GM10248 (cell line): ENCODE data around the gene NKAIN2.

Experiments used
- CTCF ChIA-PET: fragments of 300-600 bp; sonication (Branson Sonifier 250); formaldehyde crosslinking; extraction: SDS; loops from one replicate; lab custom pipeline; 2021; ENCODE audit warnings: antibody characterized with exemption; lab: Yijun Ruan, JAX
- POLR2A ChIA-PET: fragments of 350-650 bp; sonication (Branson Sonifier 250); formaldehyde crosslinking; extraction: SDS; loops from one replicate; lab custom pipeline; 2020; ENCODE audit warnings: antibody characterized with exemption; lab: Yijun Ruan, JAX
- DNase-seq: peaks from one replicate; pipeline ENCODE4 v3.0.0; 2012; ENCODE audit errors: extremely low spot score
- TF ChIP-seq, protein P1 (sequence below): IDR thresholded peaks from 2 replicates; pipeline ENCODE4 v1.5.1; 2012; ENCODE audit warnings: mild to moderate bottlenecking, low read depth; ENCODE audit errors: extremely low read depth, missing control alignments, control extremely low read depth

Gene NKAIN2

DNA sequence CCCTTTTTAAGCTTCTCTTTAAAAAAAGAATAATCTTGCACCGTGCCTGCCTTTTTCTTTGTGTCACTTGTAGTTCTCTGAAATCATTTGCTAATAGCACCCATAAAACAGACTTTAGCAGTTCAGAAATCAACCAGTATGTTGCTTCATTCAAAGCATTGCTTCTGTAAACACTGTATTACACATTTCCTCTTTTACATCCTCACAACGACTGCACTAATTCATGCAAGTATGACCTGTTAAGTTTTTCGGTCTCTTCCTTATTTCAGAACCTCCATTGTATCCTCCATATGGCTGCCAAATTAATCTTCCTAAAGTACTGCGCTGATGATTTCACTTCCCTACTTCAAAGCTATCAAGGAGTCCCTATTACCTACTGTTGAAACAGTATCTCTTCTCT, 1015.7 kb downstream of the NKAIN2 start:
- ChIA-PET CTCF (no interaction called here), POLR2A (no interaction called here)
- TF ChIP-seq, protein P1, sequence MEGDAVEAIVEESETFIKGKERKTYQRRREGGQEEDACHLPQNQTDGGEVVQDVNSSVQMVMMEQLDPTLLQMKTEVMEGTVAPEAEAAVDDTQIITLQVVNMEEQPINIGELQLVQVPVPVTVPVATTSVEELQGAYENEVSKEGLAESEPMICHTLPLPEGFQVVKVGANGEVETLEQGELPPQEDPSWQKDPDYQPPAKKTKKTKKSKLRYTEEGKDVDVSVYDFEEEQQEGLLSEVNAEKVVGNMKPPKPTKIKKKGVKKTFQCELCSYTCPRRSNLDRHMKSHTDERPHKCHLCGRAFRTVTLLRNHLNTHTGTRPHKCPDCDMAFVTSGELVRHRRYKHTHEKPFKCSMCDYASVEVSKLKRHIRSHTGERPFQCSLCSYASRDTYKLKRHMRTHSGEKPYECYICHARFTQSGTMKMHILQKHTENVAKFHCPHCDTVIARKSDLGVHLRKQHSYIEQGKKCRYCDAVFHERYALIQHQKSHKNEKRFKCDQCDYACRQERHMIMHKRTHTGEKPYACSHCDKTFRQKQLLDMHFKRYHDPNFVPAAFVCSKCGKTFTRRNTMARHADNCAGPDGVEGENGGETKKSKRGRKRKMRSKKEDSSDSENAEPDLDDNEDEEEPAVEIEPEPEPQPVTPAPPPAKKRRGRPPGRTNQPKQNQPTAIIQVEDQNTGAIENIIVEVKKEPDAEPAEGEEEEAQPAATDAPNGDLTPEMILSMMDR = no peak
- no peak for DNase-seq

DNA sequence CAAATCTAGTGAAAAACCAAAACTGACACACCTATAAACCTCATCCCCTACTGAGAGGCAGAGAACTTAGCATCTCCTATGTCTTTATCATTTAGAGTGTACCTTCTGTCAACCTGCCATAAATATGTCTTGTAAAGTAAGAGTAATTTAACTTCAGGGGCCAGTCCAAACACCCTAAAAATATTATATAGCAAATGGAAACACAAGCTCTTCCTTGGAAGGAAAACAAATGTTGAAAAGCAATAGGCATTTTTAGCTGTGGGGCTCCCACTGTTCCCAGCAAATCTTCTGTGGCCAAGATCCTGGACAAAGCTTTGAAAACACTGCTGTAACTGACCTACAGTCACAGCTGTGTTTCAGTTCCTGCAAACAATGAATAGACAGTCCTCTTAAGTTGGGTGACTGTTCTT, 1018.5 kb downstream of the NKAIN2 start:
- ChIA-PET POLR2A (no interaction called here), CTCF (no interaction called here)
- TF ChIP-seq, protein P1 = no peak
- no peak for DNase-seq

DNA sequence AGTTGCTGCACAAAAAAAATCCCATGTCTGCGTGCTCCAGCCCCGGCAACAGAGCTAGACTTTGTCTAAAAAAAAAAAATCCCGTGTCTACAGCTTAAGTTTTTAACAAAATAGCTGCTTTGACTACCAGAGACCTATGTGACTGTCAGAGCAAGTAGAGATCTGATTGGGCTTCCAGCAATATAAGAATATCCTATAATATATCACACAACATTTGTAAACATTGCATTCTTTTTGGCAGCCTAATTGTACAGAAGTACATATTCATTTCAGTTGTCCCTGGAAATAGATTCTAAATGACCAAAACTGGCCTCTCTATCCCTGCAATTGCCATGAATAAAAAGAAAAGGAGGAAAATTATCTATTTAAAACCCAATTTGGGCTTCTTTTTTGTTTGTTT, 1019.1 kb downstream of the NKAIN2 start:
- TF ChIP-seq, protein P1 = no peak
- DNase-seq = no peak
- POLR2A ChIA-PET = no interaction called here
- CTCF ChIA-PET = no interaction called here

DNA sequence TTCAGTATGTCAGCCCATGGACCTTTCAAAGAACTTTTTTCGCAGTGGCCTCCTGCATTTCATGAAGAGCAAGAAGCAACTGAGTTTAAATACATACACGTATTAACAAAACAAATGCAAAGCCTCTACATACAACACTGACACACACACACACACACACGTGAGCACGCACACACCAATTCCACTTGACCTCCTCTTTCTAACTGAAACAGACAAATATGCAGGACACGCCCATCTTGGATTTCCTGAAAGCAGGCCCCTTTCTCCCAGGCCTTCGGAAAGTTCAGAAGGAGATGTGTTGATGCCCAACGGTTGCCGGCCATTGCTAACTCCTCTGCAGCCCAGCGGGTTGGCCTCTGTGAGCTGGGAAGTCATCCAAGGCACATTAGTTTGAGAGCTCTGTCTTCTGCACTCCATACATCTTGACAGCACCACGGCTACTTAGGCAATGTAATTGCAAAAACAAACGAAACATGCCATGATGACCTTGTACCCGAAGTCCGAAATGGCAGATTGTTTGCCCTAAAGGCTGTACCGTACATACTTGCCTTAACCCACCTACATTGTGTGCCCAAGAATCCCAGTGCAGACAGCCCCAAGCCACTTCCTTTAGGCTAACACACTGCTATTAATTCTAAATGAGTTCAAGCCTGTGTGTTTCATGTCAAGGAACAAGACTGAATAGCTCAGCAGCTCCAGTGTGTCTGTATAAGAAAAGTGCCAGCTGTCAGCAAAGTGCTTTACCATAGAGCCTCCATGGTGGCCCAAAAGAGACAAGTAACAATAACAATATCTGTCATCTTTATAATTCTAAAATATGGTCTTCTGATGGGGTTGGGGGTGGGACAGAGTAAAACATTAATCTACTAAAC, 1019.8 kb downstream of the NKAIN2 start:
- no peak for DNase-seq
- ChIA-PET CTCF (no interaction called here), POLR2A (no interaction called here)
- TF ChIP-seq, protein P1 = no peak

DNA sequence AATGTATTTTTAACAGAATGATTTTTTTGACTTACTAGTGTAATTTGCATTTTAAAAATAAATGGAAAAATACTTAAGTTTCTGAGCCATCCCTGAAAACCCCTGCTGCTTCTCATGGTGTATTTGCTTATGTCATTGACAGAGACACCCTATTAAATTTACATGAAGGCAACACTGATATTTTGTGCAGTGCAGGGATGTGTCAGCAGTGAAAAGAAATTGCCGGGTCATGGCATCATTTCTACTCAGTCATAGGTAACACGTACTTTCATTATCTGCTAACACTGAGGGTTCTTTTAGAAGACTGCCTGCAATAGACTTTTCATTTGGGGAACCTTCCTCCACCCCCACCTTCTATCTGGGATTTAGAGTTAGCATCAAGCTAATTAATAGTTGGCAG, 1021.9 kb downstream of the NKAIN2 start:
- TF ChIP-seq, protein P1 = no peak
- CTCF ChIA-PET = interaction anchor here (1.5 kb wide), 1 partner anchor 10 kb away, joined by 3 read pairs; no protein-coding TSS in a partner anchor
- DNase-seq = no peak

DNA sequence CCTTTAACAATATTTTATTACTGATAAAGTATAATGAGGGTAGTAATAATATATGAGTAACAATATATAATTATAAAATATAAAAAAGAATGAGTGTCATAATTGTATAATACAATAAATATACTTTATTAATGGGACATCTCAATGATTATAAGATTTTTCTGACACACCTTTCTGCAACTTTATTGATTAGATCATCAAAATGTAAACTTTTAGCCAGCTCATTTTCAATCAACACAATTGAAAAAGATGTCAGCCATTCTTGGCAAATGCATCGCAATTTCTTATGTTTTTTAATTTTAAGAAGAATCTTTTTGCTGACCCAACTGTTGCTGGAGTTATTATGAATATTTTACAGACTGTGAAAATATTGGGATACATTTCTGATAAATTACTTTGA, 1026.2 kb downstream of the NKAIN2 start:
- DNase-seq = no peak
- ChIA-PET CTCF (no interaction called here), POLR2A (no interaction called here)
- TF ChIP-seq, protein P1 = no peak

More for the DNA sequence above, 1021.9 kb downstream of the NKAIN2 start:
- POLR2A ChIA-PET = no interaction called here
